GM12801 (cell line): ENCODE results near the gene SMCHD1.

ENCODE experiments used
- TF ChIP-seq, protein P1 (sequence below): IDR thresholded peaks from one replicate; pipeline ENCODE4 v1.5.1; 2011; ENCODE audit warnings: control low read depth; ENCODE audit not compliant: insufficient read length; ENCODE audit errors: extremely low read depth

The SMCHD1 gene

GRCh38 chr18:2655178-2655953 is at the start of gene SMCHD1:
SMCHD1 (plus strand) TSS chr18:2655726; CDS start chr18:2656076, 350 bp downstream.
- TF ChIP-seq, protein P1, sequence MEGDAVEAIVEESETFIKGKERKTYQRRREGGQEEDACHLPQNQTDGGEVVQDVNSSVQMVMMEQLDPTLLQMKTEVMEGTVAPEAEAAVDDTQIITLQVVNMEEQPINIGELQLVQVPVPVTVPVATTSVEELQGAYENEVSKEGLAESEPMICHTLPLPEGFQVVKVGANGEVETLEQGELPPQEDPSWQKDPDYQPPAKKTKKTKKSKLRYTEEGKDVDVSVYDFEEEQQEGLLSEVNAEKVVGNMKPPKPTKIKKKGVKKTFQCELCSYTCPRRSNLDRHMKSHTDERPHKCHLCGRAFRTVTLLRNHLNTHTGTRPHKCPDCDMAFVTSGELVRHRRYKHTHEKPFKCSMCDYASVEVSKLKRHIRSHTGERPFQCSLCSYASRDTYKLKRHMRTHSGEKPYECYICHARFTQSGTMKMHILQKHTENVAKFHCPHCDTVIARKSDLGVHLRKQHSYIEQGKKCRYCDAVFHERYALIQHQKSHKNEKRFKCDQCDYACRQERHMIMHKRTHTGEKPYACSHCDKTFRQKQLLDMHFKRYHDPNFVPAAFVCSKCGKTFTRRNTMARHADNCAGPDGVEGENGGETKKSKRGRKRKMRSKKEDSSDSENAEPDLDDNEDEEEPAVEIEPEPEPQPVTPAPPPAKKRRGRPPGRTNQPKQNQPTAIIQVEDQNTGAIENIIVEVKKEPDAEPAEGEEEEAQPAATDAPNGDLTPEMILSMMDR, result no peak

- TF ChIP-seq, protein P1, result no peak
These were observed 49.2 kb upstream of the SMCHD1 start for GRCh38 chr18:2606335-2606734.

GRCh38 chr18:2609604-2610003 is 45.9 kb upstream of the SMCHD1 start:
- TF ChIP-seq, protein P1, result no peak

DNA sequence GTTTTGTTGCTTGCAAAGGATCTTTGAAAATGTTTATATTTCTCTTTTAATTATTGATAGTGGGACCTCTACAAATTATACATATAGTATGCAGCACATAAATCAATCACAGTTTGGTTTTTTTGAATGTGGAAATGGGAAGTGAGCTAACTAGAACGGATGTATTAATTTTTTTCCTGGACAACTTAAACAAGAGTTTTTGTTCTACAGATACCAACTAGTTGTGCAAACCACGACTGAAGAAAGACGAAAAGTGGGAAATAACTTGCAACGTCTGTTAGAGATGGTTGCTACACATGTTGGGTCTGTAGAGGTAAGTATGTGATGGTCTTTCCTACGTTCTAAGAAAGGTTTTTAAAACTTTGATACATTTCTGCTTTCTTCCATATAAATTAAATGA is 45.0 kb upstream of the SMCHD1 start:
- TF ChIP-seq, protein P1, result no peak

GRCh38 chr18:2612996-2613395 is 42.5 kb upstream of the SMCHD1 start:
- TF ChIP-seq, protein P1, result no peak

DNA sequence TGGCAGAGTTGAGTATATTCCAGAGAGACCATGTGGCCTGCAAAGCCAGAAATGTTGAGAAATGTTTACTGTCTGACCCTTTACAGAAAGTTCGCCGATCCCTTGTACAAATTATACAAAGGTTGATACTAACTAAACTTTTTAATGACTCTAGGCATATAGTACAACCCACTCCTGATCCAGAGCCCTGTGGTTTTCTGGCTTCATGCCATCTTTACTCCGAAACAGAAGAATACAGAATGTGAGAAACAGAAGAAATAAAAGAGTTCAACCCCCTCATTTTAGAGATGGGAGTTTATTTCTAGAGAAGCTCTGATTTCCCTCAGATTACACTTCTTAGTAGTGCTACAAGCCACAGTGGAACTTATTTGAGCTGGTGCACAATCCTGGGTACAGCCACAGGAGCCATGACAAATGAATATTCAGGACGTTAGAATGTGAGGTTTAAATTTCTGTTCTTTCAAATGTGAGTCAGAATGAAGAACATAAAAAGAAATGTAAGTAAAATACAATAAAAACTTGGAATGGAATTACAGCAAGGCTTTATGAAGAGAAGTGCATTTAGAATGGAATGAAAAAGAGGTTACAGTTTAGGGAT is 38.0 kb upstream of the SMCHD1 start:
- TF ChIP-seq, protein P1, result no peak

DNA sequence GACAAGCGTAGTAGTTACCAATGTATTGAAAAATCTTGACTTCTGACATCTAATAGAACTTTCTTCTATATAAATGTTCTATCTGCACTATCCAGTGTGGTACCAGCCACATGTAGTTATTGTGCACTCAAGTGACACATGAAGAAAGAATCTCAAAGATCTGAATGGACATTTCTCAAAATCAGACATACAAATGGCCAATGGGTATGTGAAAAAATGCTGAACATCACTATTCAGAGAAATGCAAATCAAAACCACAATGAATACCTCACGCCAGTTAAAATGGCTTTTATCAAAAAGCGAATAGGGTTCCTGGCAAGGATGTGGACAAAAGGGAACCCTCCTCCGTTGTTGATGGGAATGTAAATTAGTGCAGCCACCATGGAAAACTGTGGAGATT is 37.5 kb upstream of the SMCHD1 start:
- TF ChIP-seq, protein P1, result no peak
